GM21528 (cell line): ENCODE measurements around the gene TAMALIN.

Source experiments
- ATAC-seq: cut with Tn5 transposase; IDR thresholded peaks from one replicate; pipeline ENCODE4 v1.9.1; 2021; ENCODE audit warnings: mild to moderate bottlenecking, moderate library complexity; ENCODE audit not compliant: unreplicated experiment, low FRiP score

Gene TAMALIN

GRCh38 chr12:51980051-51980808, 26.5 kb upstream of the TAMALIN start:
- peak; percentile 73 for ATAC-seq

GRCh38 chr12:51980809-51981127, 26.0 kb upstream of the TAMALIN start:
- no peak for ATAC-seq

GRCh38 chr12:51984657-51985056, 22.1 kb upstream of the TAMALIN start:
- ATAC-seq: no peak

GRCh38 chr12:51985154-51985835, 21.5 kb upstream of the TAMALIN start:
- ATAC-seq: no peak

GRCh38 chr12:51986834-51987233, 19.9 kb upstream of the TAMALIN start:
- no peak for ATAC-seq

GRCh38 chr12:51992246-51992645, 14.5 kb upstream of the TAMALIN start:
- ATAC-seq: no peak

- ATAC-seq: no peak
Observed at GRCh38 chr12:51994539-51994820, 12.3 kb upstream of the TAMALIN start.

- no peak for ATAC-seq
Observed at GRCh38 chr12:51994959-51995358, 11.8 kb upstream of the TAMALIN start.

GRCh38 chr12:51997136-51997535, 9.6 kb upstream of the TAMALIN start:
- ATAC-seq: no peak

GRCh38 chr12:52003016-52003550, 3.7 kb upstream of the TAMALIN start:
- no peak for ATAC-seq

- no peak for ATAC-seq
Observed at GRCh38 chr12:52003591-52003990, 3.2 kb upstream of the TAMALIN start.

- ATAC-seq: no peak
Observed at GRCh38 chr12:52004042-52004648, 2.6 kb upstream of the TAMALIN start.

- ATAC-seq: no peak
Observed at GRCh38 chr12:52005218-52005902, 1.4 kb upstream of the TAMALIN start.

- peak; percentile 70 for ATAC-seq
Observed at GRCh38 chr12:52005903-52006703, 643 bp upstream of the TAMALIN start.

- ATAC-seq: no peak
Observed at GRCh38 chr12:52007158-52007921, 594 bp downstream of the TAMALIN start.

GRCh38 chr12:52007982-52008510, 1.3 kb downstream of the TAMALIN start:
- ATAC-seq: no peak

GRCh38 chr12:52009081-52009751, 2.5 kb downstream of the TAMALIN start:
- ATAC-seq: no peak

- ATAC-seq: no peak
Observed at GRCh38 chr12:52010152-52010622, 3.4 kb downstream of the TAMALIN start.
